ENCODE data around the gene ENAH.

ENAH gene

DNA sequence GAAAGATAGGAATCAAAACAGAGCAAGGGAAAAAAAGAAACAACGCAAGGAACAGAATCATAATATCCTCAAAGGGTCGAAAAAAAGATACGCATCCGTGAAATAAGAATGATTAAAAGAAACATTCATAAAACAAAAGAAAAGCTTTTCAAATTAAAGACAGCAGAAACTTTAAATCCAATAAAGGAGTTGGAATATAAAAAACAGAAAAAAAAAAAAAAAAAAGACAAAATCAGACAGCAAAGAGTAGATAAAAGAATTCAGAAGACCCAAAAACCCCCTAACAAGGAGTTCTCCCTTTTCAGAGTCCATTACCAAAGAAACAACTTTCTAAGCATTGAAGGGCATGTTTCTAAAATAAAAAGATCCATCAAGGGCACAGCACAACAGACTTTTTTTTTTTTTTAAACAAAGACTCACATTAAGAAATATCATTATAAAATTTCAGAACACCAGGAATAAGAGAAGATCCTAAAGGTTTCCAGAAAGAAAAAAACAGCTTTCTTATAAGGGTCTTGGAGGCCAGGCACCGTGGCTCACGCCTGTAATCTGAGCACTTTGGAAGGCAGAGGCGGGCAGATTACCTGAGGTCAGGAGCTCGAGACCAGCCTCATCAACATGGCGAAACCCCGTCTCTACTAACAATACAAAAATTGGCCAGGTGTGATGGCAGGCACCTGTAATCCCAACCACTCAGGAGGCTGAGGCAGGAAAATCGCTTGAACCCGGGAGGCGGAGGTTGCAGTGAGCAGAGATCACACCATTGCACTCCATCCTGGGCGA is 44.7 kb downstream of the ENAH start:
- no peak for DNase-seq (ENCODE audit: low read depth in 1 of 2, low spot score in 1 of 2)

DNA sequence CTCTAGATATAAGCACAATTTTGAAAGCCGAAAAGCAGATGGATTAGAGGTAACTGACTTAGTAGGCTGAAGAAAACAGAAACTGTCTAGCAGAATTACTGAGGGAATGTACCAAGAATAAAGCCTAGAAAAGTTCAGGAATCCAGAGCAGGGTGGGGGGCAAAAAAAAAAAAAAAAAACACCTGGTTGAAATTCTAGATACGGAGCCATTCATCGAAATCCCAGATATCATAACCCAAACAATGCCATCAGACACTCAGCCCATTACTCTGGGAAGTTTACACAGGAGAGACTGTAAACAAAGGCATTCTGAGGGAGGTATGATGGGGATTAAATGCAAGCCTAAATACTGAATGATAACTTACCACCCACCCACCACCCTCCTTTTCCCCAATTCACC is 45.6 kb downstream of the ENAH start:
- no peak for DNase-seq (ENCODE audit: low read depth in 1 of 2, low spot score in 1 of 2)

- no peak for DNase-seq (ENCODE audit: low read depth in 1 of 2, low spot score in 1 of 2)
These were observed 49.2 kb downstream of the ENAH start for GRCh38 chr1:225603538-225604354.

DNA sequence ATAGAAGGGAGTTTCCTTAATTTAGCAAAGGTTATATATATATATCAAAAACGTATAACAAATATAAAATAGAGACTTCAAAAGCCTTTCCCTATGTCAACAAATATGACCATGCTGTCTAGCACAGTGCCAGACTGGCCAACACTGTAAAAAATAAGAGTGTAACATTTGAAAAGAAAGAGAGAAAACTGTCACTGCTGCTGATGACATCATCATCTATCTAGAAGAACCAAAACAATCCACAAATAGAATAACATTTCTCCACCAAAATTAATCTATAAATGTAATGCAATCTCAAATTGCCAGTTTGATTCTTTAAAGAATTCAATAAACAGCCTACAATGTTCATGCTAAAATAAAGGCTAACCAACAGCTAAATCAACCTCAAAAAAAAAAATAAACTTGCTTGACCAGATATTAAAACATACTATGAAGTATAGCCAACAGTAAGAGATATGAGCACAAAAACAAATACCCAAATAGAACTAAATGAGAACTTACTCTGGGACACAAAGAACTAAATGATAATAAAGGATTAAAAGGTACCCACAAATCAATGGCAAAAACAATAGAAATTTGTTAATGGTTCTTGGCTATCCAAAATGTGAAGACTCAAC is 50.2 kb downstream of the ENAH start:
- no peak for DNase-seq (ENCODE audit: low read depth in 1 of 2, low spot score in 1 of 2)

- no peak for DNase-seq (ENCODE audit: low read depth in 1 of 2, low spot score in 1 of 2)
These were observed 50.9 kb downstream of the ENAH start for GRCh38 chr1:225601902-225602589.

- no peak for DNase-seq (ENCODE audit: low read depth in 1 of 2, low spot score in 1 of 2)
These were observed 54.1 kb downstream of the ENAH start for GRCh38 chr1:225598847-225599246.

DNA sequence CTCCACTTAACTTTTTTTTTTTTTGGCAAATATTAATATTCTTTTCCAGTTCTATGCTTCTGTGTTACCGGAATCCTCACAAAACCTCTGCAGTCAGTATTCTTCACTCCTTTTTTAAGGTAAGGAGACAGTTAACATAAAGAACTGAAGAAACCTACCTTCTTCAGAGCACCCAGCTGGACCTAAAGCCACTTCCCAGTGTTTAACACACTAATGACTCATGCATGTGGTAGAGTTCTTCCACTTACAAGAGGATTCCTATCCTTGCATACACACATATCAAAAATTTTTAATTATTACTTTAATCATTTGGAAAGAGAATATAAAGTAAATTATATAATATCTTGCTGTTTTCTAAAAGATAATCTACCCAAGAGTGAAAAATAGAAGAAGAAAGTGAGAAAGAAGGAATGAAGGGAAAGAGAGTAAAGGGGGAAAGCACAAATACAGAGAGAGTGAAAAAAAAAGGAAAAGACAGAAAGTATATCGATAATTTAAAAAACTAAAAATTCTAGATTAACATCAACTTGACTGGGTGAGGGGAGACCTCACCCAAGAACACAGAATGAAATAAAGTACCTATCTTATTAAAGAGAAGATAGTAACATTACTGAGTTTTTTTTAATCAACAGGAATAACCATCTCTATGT is 54.9 kb downstream of the ENAH start:
- no peak for DNase-seq (ENCODE audit: low read depth in 1 of 2, low spot score in 1 of 2)

- DNase-seq (ENCODE audit: low read depth in 1 of 2, low spot score in 1 of 2) = no peak
These were observed 56.2 kb downstream of the ENAH start for GRCh38 chr1:225596736-225597135.

GRCh38 chr1:225595974-225596551 is 56.9 kb downstream of the ENAH start:
- DNase-seq (ENCODE audit: low read depth in 1 of 2, low spot score in 1 of 2) = no peak

- no peak for DNase-seq (ENCODE audit: low read depth in 1 of 2, low spot score in 1 of 2)
These were observed 57.5 kb downstream of the ENAH start for GRCh38 chr1:225595452-225595851.

GRCh38 chr1:225593414-225593813 is 59.5 kb downstream of the ENAH start:
- DNase-seq (ENCODE audit: low read depth in 1 of 2, low spot score in 1 of 2) = no peak

GRCh38 chr1:225592362-225593025 is 60.4 kb downstream of the ENAH start:
- DNase-seq (ENCODE audit: low read depth in 1 of 2, low spot score in 1 of 2) = no peak

GRCh38 chr1:225587310-225587709 is 65.6 kb downstream of the ENAH start:
- DNase-seq (ENCODE audit: low read depth in 1 of 2, low spot score in 1 of 2) = no peak

DNA sequence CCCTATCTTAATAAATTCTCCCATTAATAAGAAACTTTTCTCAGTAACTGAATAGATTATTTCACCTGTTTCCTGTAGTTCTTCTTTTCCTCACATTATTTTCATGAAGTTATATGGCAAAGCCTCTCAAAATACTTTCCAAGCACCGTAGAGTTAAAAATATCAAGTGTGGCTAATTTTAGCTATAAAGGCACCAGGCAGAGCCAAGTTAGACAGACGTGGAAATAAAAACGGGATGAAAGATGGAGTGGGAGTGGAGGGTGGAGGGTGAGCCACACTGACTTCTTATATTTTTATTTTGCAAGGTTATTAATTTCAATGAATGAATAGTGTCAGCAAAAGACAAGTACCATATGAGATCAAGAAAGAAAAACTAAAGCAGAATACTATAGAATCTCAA is 71.7 kb downstream of the ENAH start:
- DNase-seq (ENCODE audit: low read depth in 1 of 2, low spot score in 1 of 2) = no peak

- DNase-seq (ENCODE audit: low read depth in 1 of 2, low spot score in 1 of 2) = no peak
These were observed 72.5 kb downstream of the ENAH start for GRCh38 chr1:225580238-225581099.

DNA sequence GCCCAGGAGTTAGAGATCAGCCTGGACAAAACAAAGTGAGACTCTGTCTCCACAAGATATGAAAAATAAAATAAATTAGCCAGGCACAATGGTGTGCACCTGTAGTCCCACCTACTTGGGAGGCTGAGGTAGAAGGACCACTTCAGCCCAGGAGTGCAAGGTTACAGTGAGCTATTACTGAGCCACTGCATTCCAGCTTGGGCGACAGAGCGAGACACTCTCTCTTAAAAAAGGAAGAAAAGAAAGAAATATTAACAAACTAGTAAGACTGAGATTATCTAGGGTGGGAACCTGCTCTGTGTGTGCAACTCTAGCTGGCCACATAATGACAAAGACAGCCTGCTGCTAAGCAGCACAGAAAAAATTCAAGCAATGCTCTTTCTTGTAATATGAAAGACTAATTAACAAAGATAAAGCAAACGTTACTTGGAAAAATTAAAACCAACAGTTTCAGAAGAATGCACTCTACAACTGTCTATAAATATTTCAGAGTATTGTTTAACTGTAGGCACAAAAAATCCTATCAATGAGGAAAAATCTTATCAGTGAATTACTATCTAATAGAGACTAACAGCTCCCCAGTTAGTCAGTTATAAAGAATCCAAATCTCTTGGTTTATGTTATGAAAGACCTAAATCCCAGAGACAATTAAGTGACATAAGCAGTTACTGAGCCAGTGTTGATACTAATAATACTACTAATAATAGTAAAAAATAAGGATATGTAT is 74.5 kb downstream of the ENAH start:
- no peak for DNase-seq (ENCODE audit: low read depth in 1 of 2, low spot score in 1 of 2)

GRCh38 chr1:225577241-225577640 is 75.7 kb downstream of the ENAH start:
- DNase-seq (ENCODE audit: low read depth in 1 of 2, low spot score in 1 of 2) = no peak

DNA sequence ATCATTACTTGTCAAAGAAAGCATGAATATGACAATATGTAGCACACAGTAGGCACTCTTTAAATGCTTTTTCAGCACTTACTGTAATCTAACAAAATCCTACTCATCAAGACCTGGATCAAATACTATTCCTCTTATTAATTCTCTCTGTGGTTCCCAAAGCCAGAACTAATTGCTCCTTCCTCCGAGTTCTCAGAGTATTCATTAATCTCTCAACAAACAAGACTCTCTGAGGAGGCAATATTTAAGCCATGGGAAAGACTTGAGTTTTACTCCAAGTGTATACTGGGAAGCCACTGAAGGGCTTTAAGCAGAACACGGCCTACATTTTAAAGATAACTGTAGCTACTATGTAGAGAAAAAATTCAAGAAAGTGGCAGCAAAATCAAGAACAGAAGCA is 79.7 kb downstream of the ENAH start:
- DNase-seq (ENCODE audit: low read depth in 1 of 2, low spot score in 1 of 2) = no peak
